GM12864 (cell line): ENCODE data around the gene EXOC5.
"Not testable (repeated sequence)": the region's sequence is repeated elsewhere in the genome, so short reads cannot be mapped to it uniquely, and the experiment has no call there.

Source experiments
- DNase-seq: peaks from one replicate; pipeline ENCODE4 v3.0.0-alpha.2; 2011; ENCODE audit warnings: low read depth
- H3K4me3 ChIP-seq: 2 replicates; pipeline ENCODE4 v1.5.1; 2011; ENCODE audit warnings: mild to moderate bottlenecking, low read depth, low read length, control low read depth
- CTCF ChIP-seq: IDR thresholded peaks from 2 replicates; pipeline ENCODE4 v1.5.1; 2011; ENCODE audit warnings: low read depth, mild to moderate bottlenecking, moderate library complexity, low read length, control low read depth, inconsistent platforms; ENCODE audit errors: missing control alignments

EXOC5 gene

GRCh38 chr14:57254884-57255283, 13.8 kb downstream of the EXOC5 start:
- DNase-seq: no peak
- H3K4me3 ChIP-seq: no peak overlapping the region
- TF ChIP-seq CTCF: no peak

GRCh38 chr14:57246933-57247657, 21.6 kb downstream of the EXOC5 start:
- TF ChIP-seq CTCF: no peak
- H3K4me3 ChIP-seq: no peak overlapping the region
- DNase-seq: no peak

GRCh38 chr14:57245941-57246340, 22.8 kb downstream of the EXOC5 start:
- no peak for TF ChIP-seq CTCF
- no peak overlapping the region for H3K4me3 ChIP-seq
- no peak for DNase-seq

GRCh38 chr14:57244106-57244505, 24.6 kb downstream of the EXOC5 start:
- TF ChIP-seq CTCF: no peak
- no peak for DNase-seq
- no peak overlapping the region for H3K4me3 ChIP-seq

- TF ChIP-seq CTCF: no peak
- no peak overlapping the region for H3K4me3 ChIP-seq
- no peak for DNase-seq
Measured at GRCh38 chr14:57243320-57243719, 25.4 kb downstream of the EXOC5 start.

- not testable (repeated sequence) for H3K4me3 ChIP-seq, DNase-seq
Measured at GRCh38 chr14:57240115-57240514, 28.6 kb downstream of the EXOC5 start.

- no peak for DNase-seq
- TF ChIP-seq CTCF: no peak
- H3K4me3 ChIP-seq: no peak overlapping the region
Measured at GRCh38 chr14:57232006-57232405, 36.7 kb downstream of the EXOC5 start.

- H3K4me3 ChIP-seq, DNase-seq: not testable (repeated sequence)
Measured at GRCh38 chr14:57228320-57228719, 40.4 kb downstream of the EXOC5 start.
